Activated T-helper 1 cell treated with anti-CD3 and anti-CD28 coated beads, Interleukin-2, amount 50 U/mL, for 16 hours (primary cell): ENCODE measurements around the gene SF3B4.

ENCODE experiments used
- DNase-seq, 2 donors: peaks; one replicate each; pipeline ENCODE4 v3.0.0-alpha.2; 2020; ENCODE audit warnings: low read depth in 1 of 2, low spot score in 1 of 2

Gene SF3B4

GRCh38 chr1:149933208-149933607 lies 5.6 kb upstream of the SF3B4 start:
- no peak for DNase-seq

GRCh38 chr1:149932474-149932873 lies 4.9 kb upstream of the SF3B4 start:
- no peak for DNase-seq

- DNase-seq = no peak
Observed at GRCh38 chr1:149931212-149931790, 3.7 kb upstream of the SF3B4 start.

GRCh38 chr1:149929856-149930255 lies 2.3 kb upstream of the SF3B4 start:
- DNase-seq = no peak

- DNase-seq = no peak
Observed at GRCh38 chr1:149928401-149928724, 760 bp upstream of the SF3B4 start.

- no peak for DNase-seq
Observed at GRCh38 chr1:149927056-149927562, 494 bp downstream of the SF3B4 start.

GRCh38 chr1:149926296-149926695 lies 1.3 kb downstream of the SF3B4 start:
- DNase-seq = no peak

GRCh38 chr1:149925751-149926150 lies 1.9 kb downstream of the SF3B4 start:
- no peak for DNase-seq

- no peak for DNase-seq
Observed at GRCh38 chr1:149925345-149925744, 2.3 kb downstream of the SF3B4 start.

GRCh38 chr1:149923626-149924025 lies 4.0 kb downstream of the SF3B4 start:
- no peak for DNase-seq

GRCh38 chr1:149917571-149918144 lies 9.9 kb downstream of the SF3B4 start, which contains the start of gene SV2A:
TSS of gene SV2A (minus strand) at chr1:149917844. CDS start at chr1:149913840, 4,004 bp downstream.
- DNase-seq = peak in 1 of 2 donors; percentile 29

- DNase-seq = no peak
Observed at GRCh38 chr1:149916898-149917252, 10.7 kb downstream of the SF3B4 start.

GRCh38 chr1:149916193-149916897 lies 11.3 kb downstream of the SF3B4 start:
- DNase-seq = no peak

GRCh38 chr1:149915429-149916192 lies 12.0 kb downstream of the SF3B4 start:
- DNase-seq = no peak

GRCh38 chr1:149914545-149914944 lies 13.1 kb downstream of the SF3B4 start:
- no peak for DNase-seq

GRCh38 chr1:149906570-149907075 lies 21.0 kb downstream of the SF3B4 start:
- no peak for DNase-seq

GRCh38 chr1:149903836-149904491 lies 23.6 kb downstream of the SF3B4 start:
- no peak for DNase-seq

GRCh38 chr1:149899460-149900284 lies 27.9 kb downstream of the SF3B4 start, which contains the start of gene BOLA1:
TSS of gene BOLA1 (plus strand) at chr1:149899568. CDS start at chr1:149900060, 492 bp downstream.
- peak; percentile 49 to 67 for DNase-seq

- DNase-seq = no peak
Observed at GRCh38 chr1:149896575-149896974, 31.0 kb downstream of the SF3B4 start.

GRCh38 chr1:149888999-149889289 lies 38.7 kb downstream of the SF3B4 start:
- no peak for DNase-seq
